IMR-90 (cell line): ENCODE results near the gene FAM76B. TPM values are rescaled to one million over a fixed set of nuclear protein-coding genes. Genes with fewer than 3 reads are reported as not detected.
A peak's percentile ranks its signal among the peaks of the same experiment; 100 is the strongest.

Experiments
- ATAC-seq: fragments of 200-7000 bp; cut with Tn5 transposase; 2 replicates; pipeline ENCODE4 v1.9.1; 2020; ENCODE audit warnings: low read depth, mild to moderate bottlenecking, moderate library complexity
- BruUV-seq: library from RNA; stranded (reverse); fragments of 400-500 nt; replicated peaks from 2 replicates; lab custom pipeline; 2021; lab: Mats Ljungman, UMichigan
- CTCF ChIA-PET: fragments of 300-600 bp; formaldehyde crosslinking; extraction: SDS; loops from one replicate; lab custom pipeline; 2021; ENCODE audit warnings: antibody characterized with exemption; lab: Yijun Ruan, JAX
- POLR2A ChIA-PET: fragments of 300-600 bp; sonication (Branson Sonifier 250); formaldehyde crosslinking; loops from one replicate; lab custom pipeline; 2022; ENCODE audit warnings: antibody characterized with exemption; ENCODE audit not compliant: unreplicated experiment; lab: Charles Lee
- DNase-seq: peaks from one replicate; pipeline ENCODE4 v3.0.0; 2013
- H2AFZ ChIP-seq: replicated peaks from 2 replicates; pipeline ENCODE3; 2013; ENCODE audit warnings: low read length, mild to moderate bottlenecking; ENCODE audit not compliant: poor library complexity
- H2AK5ac ChIP-seq: 2 replicates; pipeline ENCODE4 v1.6.1; 2013; ENCODE audit warnings: low read depth, low read length, inconsistent platforms
- H2AK9ac ChIP-seq: replicated peaks from 2 replicates; pipeline ENCODE3; 2013; ENCODE audit warnings: mild to moderate bottlenecking, low read depth, low read length, moderate library complexity; ENCODE audit not compliant: poor library complexity
- H2BK120ac ChIP-seq: 2 replicates; pipeline ENCODE4 v1.6.1; 2013; ENCODE audit warnings: low read depth, low read length, inconsistent platforms
- H2BK15ac ChIP-seq: 3 replicates; pipeline ENCODE4 v1.6.1; 2013; ENCODE audit warnings: low read depth, low read length, inconsistent platforms
- H2BK20ac ChIP-seq: 2 replicates; pipeline ENCODE4 v1.6.1; 2013; ENCODE audit warnings: low read depth, mild to moderate bottlenecking, inconsistent platforms, low read length, moderate library complexity
- H2BK5ac ChIP-seq: 2 replicates; pipeline ENCODE4 v1.6.1; 2013; ENCODE audit warnings: mild to moderate bottlenecking, low read depth, low read length, inconsistent platforms; ENCODE audit not compliant: poor library complexity, severe bottlenecking
- H3K14ac ChIP-seq: replicated peaks from 2 replicates; pipeline ENCODE4 v1.6.1; 2013; ENCODE audit warnings: low read depth, low read length, inconsistent platforms
- H3K18ac ChIP-seq: 2 replicates; pipeline ENCODE4 v1.6.1; 2013; ENCODE audit warnings: low read depth, low read length, control low read depth
- H3K23ac ChIP-seq: 2 replicates; pipeline ENCODE4 v1.6.1; 2013; ENCODE audit warnings: low read depth, low read length, inconsistent platforms
- H3K27ac ChIP-seq: 2 replicates; pipeline ENCODE4 v1.5.1; 2013; ENCODE audit warnings: mild to moderate bottlenecking, control low read depth, low read length; ENCODE audit not compliant: insufficient read depth
- H3K27me3 ChIP-seq: 2 replicates; pipeline ENCODE4 v1.6.1; 2013; ENCODE audit warnings: low read length; ENCODE audit not compliant: control insufficient read depth, insufficient read depth
- H3K36me3 ChIP-seq: 2 replicates; pipeline ENCODE4 v1.6.1; 2013; ENCODE audit warnings: low read length, mixed read lengths; ENCODE audit not compliant: control insufficient read depth, insufficient read depth
- H3K4ac ChIP-seq: 2 replicates; pipeline ENCODE4 v1.6.1; 2013; ENCODE audit warnings: low read depth, low read length, inconsistent platforms
- H3K4me1 ChIP-seq: 2 replicates; pipeline ENCODE4 v1.6.1; 2013; ENCODE audit warnings: low read length, mixed read lengths; ENCODE audit not compliant: control insufficient read depth, insufficient read depth
- H3K4me2 ChIP-seq: 2 replicates; pipeline ENCODE4 v1.6.1; 2013; ENCODE audit warnings: low read depth, mild to moderate bottlenecking, control low read depth, low read length, moderate library complexity
- H3K4me3 ChIP-seq: 2 replicates; pipeline ENCODE4 v1.5.1; 2013; ENCODE audit warnings: low read depth, mild to moderate bottlenecking, control low read depth, low read length, moderate library complexity; ENCODE audit not compliant: insufficient read depth
- H3K56ac ChIP-seq: 2 replicates; pipeline ENCODE4 v1.6.1; 2013; ENCODE audit warnings: low read length, inconsistent platforms; ENCODE audit not compliant: insufficient read depth; ENCODE audit errors: extremely low read depth
- H3K79me1 ChIP-seq, 2 experiments: 2 replicates each; pipeline ENCODE4 v1.6.1; 2013; ENCODE audit warnings: low read length in 2 of 2, inconsistent platforms in 1 of 2, low read depth in 1 of 2
- H3K9ac ChIP-seq: 2 replicates; pipeline ENCODE4 v1.6.1; 2013; ENCODE audit warnings: low read depth, low read length, control low read depth
- H3K9me1 ChIP-seq: 2 replicates; pipeline ENCODE4 v1.6.1; 2013; ENCODE audit warnings: low read length, inconsistent platforms; ENCODE audit not compliant: insufficient read depth
- H3K9me3 ChIP-seq: 2 replicates; pipeline ENCODE4 v1.6.1; 2013; ENCODE audit warnings: low read length; ENCODE audit not compliant: control insufficient read depth, insufficient read depth
- H4K20me1 ChIP-seq: 2 replicates; pipeline ENCODE4 v1.6.1; 2013; ENCODE audit warnings: low read length, inconsistent platforms; ENCODE audit not compliant: insufficient read depth
- H4K5ac ChIP-seq: 2 replicates; pipeline ENCODE4 v1.6.1; 2013; ENCODE audit warnings: mild to moderate bottlenecking, low read depth, low read length, control low read depth
- H4K8ac ChIP-seq, 2 experiments: 2 replicates each; pipeline ENCODE4 v1.6.1; 2013; ENCODE audit warnings: low read depth in 2 of 2, low read length in 2 of 2, control low read depth in 1 of 2, inconsistent platforms in 1 of 2
- H4K91ac ChIP-seq: 2 replicates; pipeline ENCODE4 v1.6.1; 2013; ENCODE audit warnings: low read depth, low read length, inconsistent platforms; ENCODE audit not compliant: insufficient read depth
- BHLHE40 ChIP-seq: fragments of 150-350 bp; IDR thresholded peaks from 2 replicates; pipeline ENCODE4 v1.6.1; 2016; ENCODE audit warnings: mild to moderate bottlenecking, low read depth, low read length
- CEBPB ChIP-seq: IDR thresholded peaks from 2 replicates; pipeline ENCODE4 v1.6.1; 2012; ENCODE audit warnings: low read depth, low read length, improper control_type of control experiment
- CHD1 ChIP-seq: IDR thresholded peaks from 2 replicates; pipeline ENCODE4 v1.6.1; 2012; ENCODE audit warnings: low read depth, low read length, improper control_type of control experiment
- CTCF ChIP-seq: conservative IDR thresholded peaks from 2 replicates; pipeline ENCODE4 v1.5.1; 2012; ENCODE audit warnings: mild to moderate bottlenecking, low read depth, low read length, improper control_type of control experiment
- FOS ChIP-seq: fragments of 150-350 bp; IDR thresholded peaks from 2 replicates; pipeline ENCODE4 v1.6.1; 2016; ENCODE audit warnings: low read depth, low read length
- MAFK ChIP-seq: IDR thresholded peaks from 2 replicates; pipeline ENCODE4 v1.6.1; 2012; ENCODE audit warnings: low read depth, low read length, improper control_type of control experiment
- MAZ ChIP-seq: IDR thresholded peaks from 2 replicates; pipeline ENCODE4 v1.6.1; 2012; ENCODE audit warnings: low read depth, mild to moderate bottlenecking, low read length, improper control_type of control experiment, moderate library complexity, borderline replicate concordance
- MXI1 ChIP-seq: IDR thresholded peaks from 2 replicates; pipeline ENCODE4 v1.6.1; 2012; ENCODE audit warnings: low read depth, mild to moderate bottlenecking, low read length, moderate library complexity, borderline replicate concordance
- NFE2L2 ChIP-seq: fragments of 150-350 bp; IDR thresholded peaks from 2 replicates; pipeline ENCODE4 v1.6.1; 2016; ENCODE audit warnings: low read depth, mild to moderate bottlenecking, low read length
- POLR2A ChIP-seq: IDR thresholded peaks from 2 replicates; pipeline ENCODE4 v1.6.1; 2012; ENCODE audit warnings: mild to moderate bottlenecking, low read depth, low read length
- RAD21 ChIP-seq: IDR thresholded peaks from 2 replicates; pipeline ENCODE4 v1.6.1; 2012; ENCODE audit warnings: low read length, improper control_type of control experiment
- RCOR1 ChIP-seq: IDR thresholded peaks from 2 replicates; pipeline ENCODE4 v1.6.1; 2012; ENCODE audit warnings: mild to moderate bottlenecking, low read length, improper control_type of control experiment; ENCODE audit not compliant: insufficient replicate concordance
- RFX5 ChIP-seq: IDR thresholded peaks from 2 replicates; pipeline ENCODE4 v1.8.0; 2012; ENCODE audit warnings: low read depth, mild to moderate bottlenecking, low read length, moderate library complexity
- SMC3 ChIP-seq: fragments of 150-350 bp; IDR thresholded peaks from 2 replicates; pipeline ENCODE4 v1.6.1; 2016; ENCODE audit warnings: low read depth, mild to moderate bottlenecking, antibody characterized with exemption, low read length, moderate library complexity
- WGBS, 2 experiments: methylation state at CpG; one replicate each; pipeline versions ENCODE4 v1.1.5 to v1.1.7; 2013; ENCODE audit warnings: missing lambda C conversion rate in 2 of 2; ENCODE audit not compliant: insufficient read length in 1 of 2; ENCODE audit errors: extremely low coverage in 2 of 2; 5-methylcytosine and 5-hydroxymethylcytosine counted together
- dilution Hi-C: fragments of 300-500 bp; cut with HindIII; formaldehyde crosslinking; loops from one replicate; pipeline ENCODE4 v1.14.3; 2018; ENCODE audit warnings: low sequenced_read_pairs; ENCODE audit not compliant: unreplicated experiment
- in situ Hi-C: fragments of 300-500 bp; cut with MboI; formaldehyde crosslinking; loops from 3 replicates; pipeline ENCODE4 v1.14.3; 2019; ENCODE audit warnings: low sequenced_read_pairs, inconsistent platforms, mixed read lengths
- intact Hi-C: fragments of 100-400 bp; cut with micrococcal nuclease; formaldehyde crosslinking; loops from 2 replicates; pipeline ENCODE4 v1.10.0; 2022
- polyA plus RNA-seq, 3 experiments: library from polyadenylated mRNA; depleted of rRNA; stranded (reverse); fragments of >200 nt; gene quantifications; 2 replicates each; pipeline ENCODE4 v1.2.3, GENCODE V29; 2012; ENCODE audit warnings: low replicate concordance in 1 of 3
- total RNA-seq: library from RNA; depleted of rRNA; stranded (reverse); fragments of >200 nt; gene quantifications from 2 replicates; pipeline ENCODE4 v1.2.3, GENCODE V29; 2012
- TF ChIP-seq, protein P1 (sequence below): fragments of 150-350 bp; IDR thresholded peaks from 2 replicates; pipeline ENCODE4 v1.6.1; 2016; ENCODE audit warnings: low read depth, mild to moderate bottlenecking, low read length, moderate library complexity, borderline replicate concordance
- TF ChIP-seq, protein P2 (sequence below): fragments of 150-350 bp; IDR thresholded peaks from 2 replicates; pipeline ENCODE4 v1.6.1; 2017; ENCODE audit warnings: mild to moderate bottlenecking, antibody characterized with exemption, low read length, low read depth

Gene FAM76B
- total and polyA plus RNA-seq, 2 of the 4 experiments (the other 2 are of a cell fraction), result 12.7 to 14.3 TPM

- no peak for DNase-seq
- in situ Hi-C loops (no loop called here), dilution Hi-C loops (no loop called here), intact Hi-C loops (loop anchor here (5.0 kb wide), 1 partner anchor 370 kb away; no protein-coding TSS in a partner anchor)
- POLR2A ChIA-PET, result no interaction called here
- no peak overlapping the region for H3K4me2 ChIP-seq
- no peak overlapping the region for H3K9ac ChIP-seq
- peaks cover 15 to 65% of the 10 kb centered on the region in 2 experiments for H3K79me1 ChIP-seq
- H2AK5ac ChIP-seq, result no peak overlapping the region
- H3K9me3 ChIP-seq, result no peaks in the 10 kb centered on the region
- no peak overlapping the region for H3K4ac ChIP-seq
- no peak overlapping the region for H2BK120ac ChIP-seq
- H3K4me3 ChIP-seq, result no peak overlapping the region
- no CpG with 5 or more reads among the region's 7 CpGs for WGBS, 2 experiments
- H2BK5ac ChIP-seq, result no peak overlapping the region
- no peak for ATAC-seq
- peaks cover 3% of the 10 kb centered on the region; the same call in 1 of the 2 replicates for H4K20me1 ChIP-seq
- H3K27me3 ChIP-seq, result no peaks in the 10 kb centered on the region
- no peak overlapping the region for H2AK9ac ChIP-seq
- 0 out of 2 replicates have a peak, but pooled peaks cover 2% of the 10 kb centered on the region for H3K9me1 ChIP-seq
- H2BK15ac ChIP-seq, result no peak overlapping the region
- no peaks in the 10 kb centered on the region for H3K4me1 ChIP-seq
- no peak overlapping the region for H3K18ac ChIP-seq
- H3K36me3 ChIP-seq, result no peaks in the 10 kb centered on the region
- H2AFZ ChIP-seq, result no peak overlapping the region
- H4K8ac ChIP-seq, result no peak overlapping the region
- no peak overlapping the region for H3K27ac ChIP-seq
- H3K56ac ChIP-seq, result no peak overlapping the region
- H3K14ac ChIP-seq, result no peak overlapping the region
- peak overlapping the region; percentile 31; the same call in 1 of the 2 replicates for H3K23ac ChIP-seq
- no peak overlapping the region for H4K5ac ChIP-seq
- CTCF ChIA-PET, result no interaction called here
- TF ChIP-seq CEBPB (no peak), CTCF (no peak), SMC3 (no peak), FOS (no peak), NFE2L2 (no peak), RAD21 (no peak), MXI1 (no peak), BHLHE40 (no peak), CHD1 (no peak), POLR2A (no peak), MAZ (no peak), RFX5 (no peak), MAFK (no peak), RCOR1 (no peak)
- TF ChIP-seq, protein P1, sequence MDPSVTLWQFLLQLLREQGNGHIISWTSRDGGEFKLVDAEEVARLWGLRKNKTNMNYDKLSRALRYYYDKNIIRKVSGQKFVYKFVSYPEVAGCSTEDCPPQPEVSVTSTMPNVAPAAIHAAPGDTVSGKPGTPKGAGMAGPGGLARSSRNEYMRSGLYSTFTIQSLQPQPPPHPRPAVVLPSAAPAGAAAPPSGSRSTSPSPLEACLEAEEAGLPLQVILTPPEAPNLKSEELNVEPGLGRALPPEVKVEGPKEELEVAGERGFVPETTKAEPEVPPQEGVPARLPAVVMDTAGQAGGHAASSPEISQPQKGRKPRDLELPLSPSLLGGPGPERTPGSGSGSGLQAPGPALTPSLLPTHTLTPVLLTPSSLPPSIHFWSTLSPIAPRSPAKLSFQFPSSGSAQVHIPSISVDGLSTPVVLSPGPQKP, result no peak
- TF ChIP-seq, protein P2, sequence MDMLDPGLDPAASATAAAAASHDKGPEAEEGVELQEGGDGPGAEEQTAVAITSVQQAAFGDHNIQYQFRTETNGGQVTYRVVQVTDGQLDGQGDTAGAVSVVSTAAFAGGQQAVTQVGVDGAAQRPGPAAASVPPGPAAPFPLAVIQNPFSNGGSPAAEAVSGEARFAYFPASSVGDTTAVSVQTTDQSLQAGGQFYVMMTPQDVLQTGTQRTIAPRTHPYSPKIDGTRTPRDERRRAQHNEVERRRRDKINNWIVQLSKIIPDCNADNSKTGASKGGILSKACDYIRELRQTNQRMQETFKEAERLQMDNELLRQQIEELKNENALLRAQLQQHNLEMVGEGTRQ, result no peak
- H4K91ac ChIP-seq, result no peak overlapping the region
- no TSS peak for BruUV-seq
- H2BK20ac ChIP-seq, result no peak overlapping the region
These were observed 3.1 kb upstream of the FAM76B start for GRCh38 chr11:95792700-95793099.
